ENCODE measurements around the gene C11orf24. TPM values are rescaled to one million over a fixed set of nuclear protein-coding genes. Genes with fewer than 3 reads are reported as not detected.

Gene C11orf24
- polyA plus RNA-seq, 2 of the 4 experiments (the other 2 are of a cell fraction) = 29.4 to 43.8 TPM

DNA sequence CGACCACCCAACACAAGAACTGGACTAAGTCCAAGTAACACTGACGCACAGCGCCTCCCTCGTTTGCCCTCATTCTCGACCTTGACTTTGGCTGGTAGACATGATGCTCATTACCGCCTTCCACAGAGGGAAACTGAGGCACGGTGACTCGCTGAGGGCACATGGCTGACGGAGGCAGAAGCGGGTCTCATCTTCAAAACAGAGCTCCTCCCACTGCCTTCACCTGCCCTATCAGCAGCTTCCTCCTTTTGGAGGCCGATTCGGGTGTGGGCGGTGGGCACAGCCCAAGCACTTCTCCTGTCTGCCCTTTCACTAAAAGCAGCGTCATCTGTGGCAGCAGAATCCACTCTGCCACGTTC lies 56.7 kb downstream of the C11orf24 start:
- ChIA-PET POLR2A (interaction anchor here (1.0 kb wide), 1 partner anchor 57 kb away, joined by 4 read pairs; the partner anchor contains the start of gene C11orf24), CTCF (interaction anchor here (1.1 to 3.9 kb wide), 6 partner anchors 8 to 206 kb away, joined by 3 to 20 read pairs (median 4); no protein-coding TSS in a partner anchor)
- whole genome bisulfite sequencing (ENCODE audit: missing lambda C conversion rate) = 89% methylated on average over 15 of the region's 15 CpGs
- FAIRE-seq (no peak), ATAC-seq (no peak), DNase-seq (ENCODE audit: low read depth in 1 of 2, low spot score in 1 of 2) (no peak)
- no peaks in the 10 kb centered on the region for H3K9me3 ChIP-seq
- H3K4me1 ChIP-seq = peaks cover 12% of the 10 kb centered on the region
- no peak overlapping the region for H3K4me3 ChIP-seq
- TF ChIP-seq HDAC2 (IDR thresholded peaks at IDR 0.05) = no peak
- no peak for TF ChIP-seq POLR2AphosphoS2 (conservative IDR thresholded peaks at IDR 0.05; ENCODE audit: low read length)
- TF ChIP-seq EHF (CRISPR knock-in tag; IDR thresholded peaks at IDR 0.05) = no peak
- TF ChIP-seq NPAS2 (CRISPR knock-in tag; IDR thresholded peaks at IDR 0.05; ENCODE audit: borderline replicate concordance) = no peak
- TF ChIP-seq CHD4 (IDR thresholded peaks at IDR 0.05; ENCODE audit: borderline replicate concordance) = no peak
- no peak for TF ChIP-seq MAZ (IDR thresholded peaks at IDR 0.05; ENCODE audit: borderline replicate concordance, low read depth, low read length)
- TF ChIP-seq CBX2 (IDR thresholded peaks at IDR 0.05; ENCODE audit: borderline replicate concordance, low read depth) = no peak
- no peak for TF ChIP-seq NR3C1 (IDR thresholded peaks at IDR 0.05)
- no peak for TF ChIP-seq JUNB (IDR thresholded peaks at IDR 0.05)
- TF ChIP-seq RARB (CRISPR knock-in tag; IDR thresholded peaks at IDR 0.05) = no peak
- no peak for TF ChIP-seq E2F6 (IDR thresholded peaks at IDR 0.05; ENCODE audit: borderline replicate concordance, low read depth)
- TF ChIP-seq JUN (IDR thresholded peaks at IDR 0.05) = no peak
- H3K27ac ChIP-seq = no peak overlapping the region
- no peak overlapping the region for H3K4me2 ChIP-seq

DNA sequence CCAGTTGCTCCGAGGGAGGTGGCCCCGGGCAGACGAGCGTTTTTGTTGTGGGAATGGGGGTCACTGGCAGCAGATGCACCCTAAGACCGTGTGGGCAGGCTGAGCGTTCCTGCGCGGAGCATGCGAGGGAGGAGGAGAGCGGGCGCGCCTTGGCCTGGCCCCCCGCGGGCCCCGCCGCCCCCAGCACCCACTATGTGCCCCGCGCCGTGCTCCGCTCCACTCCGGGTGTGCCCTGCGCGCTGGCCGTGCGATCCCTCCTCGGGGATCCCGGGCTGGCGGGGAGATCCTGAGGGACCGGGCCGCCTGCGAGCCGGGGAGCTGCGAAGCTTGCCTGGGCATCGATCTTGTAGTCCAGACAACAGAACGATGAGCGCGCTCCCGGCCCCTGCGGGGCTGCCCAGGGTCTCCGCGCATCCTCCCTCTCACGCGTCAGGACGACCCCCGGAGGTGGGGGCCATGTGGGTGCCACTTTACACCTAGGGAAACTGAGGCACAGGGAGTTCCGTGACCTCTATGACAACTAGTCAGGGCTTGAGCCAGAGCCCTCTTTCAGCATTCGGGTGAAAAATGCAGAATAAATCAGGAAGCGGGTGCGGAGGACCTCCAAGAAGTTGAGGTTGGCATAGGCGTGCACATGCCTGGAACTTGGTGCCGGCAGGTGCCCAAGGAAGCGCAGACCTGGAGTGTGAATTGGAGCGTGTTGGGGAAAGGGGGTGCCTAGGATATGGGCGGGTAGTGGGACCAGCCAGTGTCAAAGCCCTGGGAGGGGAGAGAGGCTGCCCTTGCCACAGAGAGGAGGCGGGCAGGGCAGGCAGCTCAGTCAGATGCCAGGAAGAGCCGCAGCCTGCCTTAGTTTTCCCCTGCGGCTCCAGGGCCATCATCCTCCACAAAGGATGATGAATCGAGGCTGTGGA lies 57.3 kb downstream of the C11orf24 start:
- H3K4me2 ChIP-seq = peak overlapping the region; percentile 100
- POLR2A ChIA-PET = no interaction called here
- WGBS (ENCODE audit: missing lambda C conversion rate) = 56% methylated on average over 20 of the region's 58 CpGs
- ATAC-seq (peak; percentile 3 to 27; a peak in 4 of 6 replicates), FAIRE-seq (no peak), DNase-seq (ENCODE audit: low read depth in 1 of 2, low spot score in 1 of 2) (no peak)
- peaks cover 16% of the 10 kb centered on the region for H3K4me1 ChIP-seq
- no peaks in the 10 kb centered on the region for H3K9me3 ChIP-seq
- peak overlapping the region; percentile 100 for H3K27ac ChIP-seq
- H3K4me3 ChIP-seq = peak overlapping the region; percentile 91
- TF ChIP-seq HOXB13 (CRISPR knock-in tag; IDR thresholded peaks at IDR 0.05; ENCODE audit: low read depth) (no peak), ZFP36 (IDR thresholded peaks at IDR 0.05; ENCODE audit: borderline replicate concordance, partially characterized antibody) (no peak), POLR2A (IDR thresholded peaks at IDR 0.05; ENCODE audit: low read length) (0 out of 2 replicates have a peak, but pooled peaks have one; percentile 13)
- CTCF ChIA-PET = interaction anchor here (0.6 to 3.9 kb wide), 8 partner anchors 8 to 271 kb away, joined by 3 to 20 read pairs (median 3); no protein-coding TSS in a partner anchor

GRCh38 chr11:68213555-68214172 lies 58.1 kb downstream of the C11orf24 start:
- POLR2A ChIA-PET = no interaction called here
- Histone ChIP-seq H3K9me3 (no peaks in the 10 kb centered on the region), H3K4me2 (peak overlapping the region; percentile 100), H3K27ac (peak overlapping the region; percentile 100), H3K4me1 (peaks cover 23% of the 10 kb centered on the region), H3K4me3 (peak overlapping the region; percentile 91)
- FAIRE-seq (no peak), ATAC-seq (peak; percentile 52 to 62), DNase-seq (ENCODE audit: low read depth in 1 of 2, low spot score in 1 of 2) (peak; percentile 66 to 98)
- CTCF ChIA-PET = interaction anchor here (0.6 to 3.9 kb wide), 2 partner anchors 74 to 84 kb away, joined by 3 to 20 read pairs; no protein-coding TSS in a partner anchor
- WGBS (ENCODE audit: missing lambda C conversion rate) = no CpG with 5 or more reads among the region's 90 CpGs
- TF ChIP-seq ZNF302 (CRISPR knock-in tag; IDR thresholded peaks at IDR 0.05) (no peak), POLR2A (IDR thresholded peaks at IDR 0.05; ENCODE audit: low read length) (peak; percentile 98), CBX8 (IDR thresholded peaks at IDR 0.05) (no peak), EP300 (IDR thresholded peaks at IDR 0.05) (no peak), CEBPB (IDR thresholded peaks at IDR 0.05) (no peak), ELK1 (IDR thresholded peaks at IDR 0.05; ENCODE audit: low read depth, low read length) (no peak), FOSL2 (IDR thresholded peaks at IDR 0.05) (no peak), FOSL2 (CRISPR knock-in tag; IDR thresholded peaks at IDR 0.05) (peak; percentile 56), RARB (CRISPR knock-in tag; IDR thresholded peaks at IDR 0.05) (no peak), JUNB (IDR thresholded peaks at IDR 0.05) (no peak), JUN (IDR thresholded peaks at IDR 0.05) (peak; percentile 64 to 96; a peak in 4 of 5 replicates), HOXB13 (CRISPR knock-in tag; IDR thresholded peaks at IDR 0.05; ENCODE audit: low read depth) (peak; percentile 89; the same call in 1 of the 2 replicates), PBX3 (IDR thresholded peaks at IDR 0.05) (peak; percentile 99), E2F6 (IDR thresholded peaks at IDR 0.05; ENCODE audit: borderline replicate concordance, low read depth) (peak; percentile 55), CHD4 (IDR thresholded peaks at IDR 0.05; ENCODE audit: borderline replicate concordance) (no peak), CHD2 (IDR thresholded peaks at IDR 0.05; ENCODE audit: low read length, partially characterized antibody) (peak; percentile 87), SREBF2 (IDR thresholded peaks at IDR 0.05) (no peak), PHF8 (IDR thresholded peaks at IDR 0.05; ENCODE audit: borderline replicate concordance, low read depth) (peak; percentile 88), ZC3H11A (IDR thresholded peaks at IDR 0.05) (no peak), HOXB5 (CRISPR knock-in tag; IDR thresholded peaks at IDR 0.05) (peak; percentile 83)
- TF ChIP-seq, protein P1, sequence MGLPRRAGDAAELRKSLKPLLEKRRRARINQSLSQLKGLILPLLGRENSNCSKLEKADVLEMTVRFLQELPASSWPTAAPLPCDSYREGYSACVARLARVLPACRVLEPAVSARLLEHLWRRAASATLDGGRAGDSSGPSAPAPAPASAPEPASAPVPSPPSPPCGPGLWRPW (IDR thresholded peaks at IDR 0.05) = no peak
